A549 treated with AZD2906 at 1 μM for 4 hours (cell line): ENCODE data around the gene TRMT2B. TPM values are rescaled to one million over a fixed set of nuclear protein-coding genes. Genes with fewer than 3 reads are reported as not detected.

Source experiments
- total RNA-seq: library from RNA; stranded (reverse); fragments of 200-300 nt; extraction: Qiagen RNA extraction; gene quantifications from 5 replicates; pipeline ENCODE4 v1.2.3, GENCODE V29; 2022

The TRMT2B gene, protein sequence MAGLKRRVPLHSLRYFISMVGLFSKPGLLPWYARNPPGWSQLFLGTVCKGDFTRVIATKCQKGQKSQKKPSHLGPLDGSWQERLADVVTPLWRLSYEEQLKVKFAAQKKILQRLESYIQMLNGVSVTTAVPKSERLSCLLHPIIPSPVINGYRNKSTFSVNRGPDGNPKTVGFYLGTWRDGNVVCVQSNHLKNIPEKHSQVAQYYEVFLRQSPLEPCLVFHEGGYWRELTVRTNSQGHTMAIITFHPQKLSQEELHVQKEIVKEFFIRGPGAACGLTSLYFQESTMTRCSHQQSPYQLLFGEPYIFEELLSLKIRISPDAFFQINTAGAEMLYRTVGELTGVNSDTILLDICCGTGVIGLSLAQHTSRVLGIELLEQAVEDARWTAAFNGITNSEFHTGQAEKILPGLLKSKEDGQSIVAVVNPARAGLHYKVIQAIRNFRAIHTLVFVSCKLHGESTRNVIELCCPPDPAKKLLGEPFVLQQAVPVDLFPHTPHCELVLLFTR
- total RNA-seq = 13.5 to 17.1 TPM (median 14.4 TPM) in 5 replicates

DNA sequence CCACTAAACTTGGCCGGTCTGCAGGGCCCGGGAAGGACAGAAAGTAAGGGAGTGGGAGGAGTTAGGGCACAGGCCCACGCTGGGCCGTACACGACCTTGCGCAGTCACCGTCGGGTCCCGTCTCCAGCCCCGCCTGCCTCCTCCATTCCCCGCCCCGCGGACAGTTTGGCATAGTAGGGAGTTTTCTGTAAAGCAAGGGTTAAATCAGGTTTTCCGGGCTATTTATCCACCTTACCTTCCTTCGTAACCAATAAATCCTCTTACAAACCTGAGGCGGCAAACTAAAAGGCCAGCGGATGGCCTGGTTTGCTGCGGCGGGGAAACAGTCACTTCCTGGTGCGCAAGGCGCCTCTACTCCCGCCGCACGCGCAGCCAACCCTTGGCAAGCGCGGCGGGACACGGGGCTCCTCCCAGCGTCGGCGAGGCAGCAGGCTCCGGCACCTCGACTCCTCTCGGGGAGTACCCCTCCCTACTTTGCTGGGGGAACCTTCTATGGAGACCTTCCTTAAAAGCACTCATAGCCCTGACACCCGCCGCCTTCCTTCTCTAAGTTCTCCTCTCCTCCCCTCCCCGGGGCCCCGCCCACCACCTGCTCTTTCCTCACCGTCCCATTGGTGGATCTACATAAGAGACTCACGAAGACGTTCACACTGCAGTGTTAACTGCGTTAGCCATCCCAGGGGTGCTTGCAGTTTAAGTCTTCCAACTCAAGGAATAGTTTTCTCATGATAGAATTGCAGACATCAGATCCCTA, at the start of gene TRMT2B:
TSS of gene TRMT2B (minus strand) at position 563 of the 754 bp plus-strand sequence. CDS start 9,822 bp downstream, outside the sequence.

DNA sequence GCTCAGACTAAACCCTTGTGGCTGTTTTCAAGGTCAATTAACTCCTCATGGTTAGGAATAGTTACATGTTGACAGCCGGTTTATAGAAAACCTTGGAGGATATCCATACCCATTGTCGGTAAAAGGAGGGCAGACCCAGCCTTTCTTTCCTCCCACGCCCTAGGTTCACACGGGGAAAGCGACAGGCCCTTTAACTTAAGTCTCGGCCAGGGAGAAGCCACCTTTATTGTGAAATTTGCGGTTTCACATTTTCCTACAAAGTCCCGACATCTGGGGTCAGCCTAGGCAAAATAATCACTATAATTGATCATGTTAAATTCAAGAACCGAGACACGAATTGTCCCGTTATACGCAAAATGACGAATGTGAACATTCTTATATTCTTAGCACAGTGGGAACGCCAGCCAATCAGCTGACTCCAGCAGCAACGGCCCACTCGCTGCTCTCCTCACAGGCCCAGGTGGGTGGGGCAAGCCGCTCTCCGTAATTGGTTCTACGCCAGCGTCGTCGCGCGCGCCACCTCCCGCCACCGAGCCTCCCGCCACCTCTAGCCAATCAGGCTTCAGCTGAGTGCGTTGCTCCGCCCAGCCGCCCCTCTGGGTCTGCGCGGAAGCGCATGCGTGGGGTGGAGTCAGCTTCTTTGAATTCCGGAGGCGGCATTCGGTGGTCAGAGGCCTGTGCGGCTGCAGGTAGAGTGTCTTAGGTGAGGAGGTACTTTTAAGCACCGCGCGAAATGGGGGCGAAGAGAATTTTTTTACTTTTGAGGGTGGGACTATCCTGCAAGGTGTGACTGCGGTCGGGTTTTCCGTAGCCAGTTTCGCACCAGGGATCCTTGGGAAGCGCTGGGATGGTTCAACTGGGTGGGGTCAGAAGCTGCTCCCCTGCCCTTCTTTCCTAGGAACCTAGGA, 45.9 kb upstream of the TRMT2B start, which contains the start of gene CENPI:
TSS of gene CENPI (plus strand) at position 659 of the 908 bp plus-strand sequence. CDS start 2,867 bp downstream, outside the sequence.

DNA sequence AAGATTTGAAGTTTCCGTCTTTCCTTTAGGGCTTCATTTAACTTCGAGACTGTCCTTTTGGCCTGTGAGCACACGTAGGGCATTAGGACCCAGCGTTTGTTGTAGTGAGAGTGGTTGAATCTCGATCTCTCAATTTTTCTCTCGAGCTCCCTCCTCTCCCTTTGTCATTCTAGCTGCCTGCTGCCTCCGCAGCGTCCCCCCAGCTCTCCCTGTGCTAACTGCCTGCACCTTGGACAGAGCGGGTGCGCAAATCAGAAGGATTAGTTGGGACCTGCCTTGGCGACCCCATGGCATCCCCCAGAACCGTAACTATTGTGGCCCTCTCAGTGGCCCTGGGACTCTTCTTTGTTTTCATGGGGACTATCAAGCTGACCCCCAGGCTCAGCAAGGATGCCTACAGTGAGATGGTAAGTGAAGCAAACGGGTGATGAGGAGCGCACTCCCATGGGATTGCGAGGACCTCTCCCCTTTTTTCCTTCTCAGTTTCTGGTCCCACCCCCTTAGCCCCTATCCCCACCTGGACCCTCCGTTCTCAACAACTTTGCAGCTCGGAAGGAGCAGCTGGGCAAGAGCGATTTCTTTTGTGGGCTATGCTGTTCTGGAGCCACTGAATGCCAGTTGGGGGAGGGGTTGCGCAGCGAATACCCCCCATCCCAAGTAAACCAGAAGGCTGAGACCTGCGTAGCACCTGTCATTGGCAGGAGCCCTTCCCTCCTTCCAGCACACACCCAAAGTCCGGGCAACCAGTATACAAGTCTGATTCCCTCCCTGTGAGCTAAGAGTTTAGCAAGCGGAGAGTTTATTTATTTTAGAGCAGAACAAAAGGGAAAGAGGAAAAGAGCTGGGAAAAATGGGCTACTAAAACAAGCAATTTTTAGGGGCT, 27.0 kb upstream of the TRMT2B start, which contains the start of gene TMEM35A:
TSS of gene TMEM35A (plus strand) at position 164 of the 883 bp plus-strand sequence. CDS start at position 288, 124 bp downstream.

DNA sequence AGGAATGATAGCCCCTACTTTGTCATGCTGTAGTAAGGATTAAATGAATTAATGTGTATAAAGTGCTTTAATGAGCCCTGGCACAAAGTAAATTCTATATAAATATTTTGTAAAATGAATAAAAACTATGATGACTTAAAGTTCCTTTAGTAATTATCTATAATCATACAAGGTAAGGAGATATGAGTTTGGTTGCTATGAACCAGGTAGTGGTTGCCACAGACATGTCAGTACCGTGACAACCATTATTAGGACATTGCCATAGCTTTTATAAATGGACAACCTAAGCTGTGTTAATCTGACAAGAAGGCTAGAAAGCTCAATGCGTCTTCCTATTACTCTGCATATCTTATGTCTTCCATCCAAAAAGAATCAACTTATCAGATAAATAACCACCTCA, 82.5 kb downstream of the TRMT2B start, which contains the start of gene ARL13A:
TSS of gene ARL13A (plus strand) at position 301 of the 400 bp plus-strand sequence. CDS start 3,982 bp downstream, outside the sequence.

Other genes starting within 250 kb of the TRMT2B start
- 29.3 to 35.7 TPM (median 30.9 TPM) in 5 replicates for gene CSTF2, start 231.7 kb downstream of the TRMT2B start, total RNA-seq
- gene NOX1, start 177.8 kb downstream of the TRMT2B start, total RNA-seq = 0.06 to 0.18 TPM (median 0.10 TPM) in 3 of 5 replicates, not detected in the others
- 0.73 to 0.94 TPM (median 0.91 TPM) in 5 replicates for gene XKRX, start 123.2 kb downstream of the TRMT2B start, total RNA-seq
- 0.09 to 0.19 TPM (median 0.17 TPM) in 5 replicates for gene ARL13A, start 82.4 kb downstream of the TRMT2B start, total RNA-seq
- not detected in 5 replicates for gene TMEM35A, start 26.8 kb upstream of the TRMT2B start, total RNA-seq
- 11.0 to 14.9 TPM (median 13.1 TPM) in 5 replicates for gene CENPI, start 46.1 kb upstream of the TRMT2B start, total RNA-seq
- gene DRP2, start 167.7 kb upstream of the TRMT2B start, total RNA-seq = 0.14 to 0.18 TPM (median 0.16 TPM) in 5 replicates
- 0.08 to 0.23 TPM (median 0.10 TPM) in 5 replicates for gene TAF7L, start 239.2 kb upstream of the TRMT2B start, total RNA-seq